WTC11 (cell line): Measurements from ENCODE around the gene IL2RA. TPM values are rescaled to one million over a fixed set of nuclear protein-coding genes. Genes with fewer than 3 reads are reported as not detected.

Experiments used
- ATAC-seq: fragments of 200-7000 bp; cut with Tn5 transposase; 2 replicates; pipeline ENCODE4 v1.10.0; 2021; ENCODE audit warnings: mild to moderate bottlenecking, moderate library complexity
- CTCF ChIA-PET: fragments of 300-600 bp; sonication (Branson Sonifier 250); formaldehyde crosslinking; loops from one replicate; lab custom pipeline; 2021; ENCODE audit warnings: antibody characterized with exemption; lab: Charles Lee
- POLR2A ChIA-PET: fragments of 350-600 bp; sonication (Branson Sonifier 250); formaldehyde crosslinking; loops from one replicate; lab custom pipeline; 2021; ENCODE audit warnings: antibody characterized with exemption; lab: Charles Lee
- DNase-seq: peaks from one replicate; pipeline ENCODE4 v3.0.0; 2021; ENCODE audit warnings: low spot score
- H3K27ac Mint-ChIP-seq: 2 replicates; pipeline ENCODE4 v1.8.0; 2021; ENCODE audit warnings: mixed read lengths
- H3K27me3 Mint-ChIP-seq: 2 replicates; pipeline ENCODE4 v1.8.0; 2021; ENCODE audit warnings: low read depth, mild to moderate bottlenecking, moderate library complexity, mixed read lengths
- H3K36me3 Mint-ChIP-seq: 2 replicates; pipeline ENCODE4 v1.8.0; 2021; ENCODE audit warnings: mixed read lengths
- H3K4me1 Mint-ChIP-seq: 2 replicates; pipeline ENCODE4 v1.8.0; 2022; ENCODE audit warnings: mixed read lengths
- H3K4me3 Mint-ChIP-seq: 2 replicates; pipeline ENCODE4 v1.8.0; 2021; ENCODE audit warnings: mild to moderate bottlenecking, moderate library complexity, mixed read lengths
- H3K9me3 Mint-ChIP-seq: 2 replicates; pipeline ENCODE4 v1.8.0; 2021; ENCODE audit warnings: mixed read lengths
- AFF4 ChIP-seq: sonication (generic); formaldehyde crosslinking; IDR thresholded peaks from 2 replicates; pipeline ENCODE4 v1.8.1; 2023; ENCODE audit warnings: mild to moderate bottlenecking, missing genetic modification reagents, borderline replicate concordance
- ESRRA ChIP-seq: sonication (generic); formaldehyde crosslinking; IDR thresholded peaks from 2 replicates; pipeline ENCODE4 v1.8.1; 2022; ENCODE audit warnings: mild to moderate bottlenecking, missing genetic modification reagents, borderline replicate concordance
- ETV6 ChIP-seq: sonication (generic); formaldehyde crosslinking; IDR thresholded peaks from 2 replicates; pipeline ENCODE4 v1.8.1; 2022; ENCODE audit warnings: mild to moderate bottlenecking, missing genetic modification reagents
- FOXP1 ChIP-seq: sonication (generic); formaldehyde crosslinking; IDR thresholded peaks from 2 replicates; pipeline ENCODE4 v1.8.0; 2022; ENCODE audit warnings: missing genetic modification reagents, mild to moderate bottlenecking, moderate library complexity, borderline replicate concordance
- MXD4 ChIP-seq: fragments of 250-450 bp; sonication (Bioruptor Pico); IDR thresholded peaks from 2 replicates; pipeline ENCODE4 v1.8.0; 2021; ENCODE audit warnings: mild to moderate bottlenecking, moderate library complexity, borderline replicate concordance
- PRRX2 ChIP-seq: fragments of 250-450 bp; sonication (Bioruptor Pico); IDR thresholded peaks from 2 replicates; pipeline ENCODE4 v1.8.0; 2021; ENCODE audit warnings: mild to moderate bottlenecking
- SOX15 ChIP-seq: fragments of 250-450 bp; sonication (Bioruptor Pico); IDR thresholded peaks from 2 replicates; pipeline ENCODE4 v1.9.0; 2021; ENCODE audit warnings: mild to moderate bottlenecking
- STAT6 ChIP-seq: sonication (generic); formaldehyde crosslinking; conservative IDR thresholded peaks from 2 replicates; pipeline ENCODE4 v1.8.1; 2023; ENCODE audit warnings: mild to moderate bottlenecking, low read depth, missing genetic modification reagents, moderate library complexity
- TEAD1 ChIP-seq: sonication (generic); formaldehyde crosslinking; IDR thresholded peaks from 2 replicates; pipeline ENCODE4 v1.8.0; 2022; ENCODE audit warnings: mild to moderate bottlenecking, missing genetic modification reagents
- TEAD4 ChIP-seq: sonication (generic); formaldehyde crosslinking; IDR thresholded peaks from 2 replicates; pipeline ENCODE4 v1.8.0; 2022; ENCODE audit warnings: mild to moderate bottlenecking, missing genetic modification reagents
- TP53 ChIP-seq: sonication (generic); formaldehyde crosslinking; IDR thresholded peaks from 2 replicates; pipeline ENCODE4 v1.8.1; 2023; ENCODE audit warnings: mild to moderate bottlenecking, missing genetic modification reagents
- ZNF219 ChIP-seq: sonication (generic); formaldehyde crosslinking; IDR thresholded peaks from 2 replicates; pipeline ENCODE4 v1.8.0; 2023; ENCODE audit warnings: missing genetic modification reagents, mild to moderate bottlenecking, borderline replicate concordance
- ZNF532 ChIP-seq: fragments of 250-450 bp; sonication (Bioruptor Pico); IDR thresholded peaks from 2 replicates; pipeline ENCODE4 v1.9.0; 2021; ENCODE audit warnings: mild to moderate bottlenecking, borderline replicate concordance
- total RNA-seq: library from RNA; stranded (reverse); gene quantifications from 3 replicates; pipeline ENCODE4 v1.2.3, GENCODE V29; 2021
- TF ChIP-seq, protein P1 (sequence below): sonication (generic); formaldehyde crosslinking; IDR thresholded peaks from 2 replicates; pipeline ENCODE4 v1.8.1; 2022; ENCODE audit warnings: low read depth, mild to moderate bottlenecking, moderate library complexity, missing genetic modification reagents, borderline replicate concordance
- TF ChIP-seq, protein P2 (sequence below): sonication (generic); formaldehyde crosslinking; IDR thresholded peaks from 2 replicates; pipeline ENCODE4 v1.8.0; 2022; ENCODE audit warnings: missing genetic modification reagents
- TF ChIP-seq, protein P3 (sequence below): fragments of 250-450 bp; sonication (Bioruptor Pico); conservative IDR thresholded peaks from 2 replicates; pipeline ENCODE4 v1.9.0; 2021; ENCODE audit warnings: mild to moderate bottlenecking

The IL2RA gene
- total RNA-seq, 1 experiment from 2014 or later: 0.31 TPM

DNA sequence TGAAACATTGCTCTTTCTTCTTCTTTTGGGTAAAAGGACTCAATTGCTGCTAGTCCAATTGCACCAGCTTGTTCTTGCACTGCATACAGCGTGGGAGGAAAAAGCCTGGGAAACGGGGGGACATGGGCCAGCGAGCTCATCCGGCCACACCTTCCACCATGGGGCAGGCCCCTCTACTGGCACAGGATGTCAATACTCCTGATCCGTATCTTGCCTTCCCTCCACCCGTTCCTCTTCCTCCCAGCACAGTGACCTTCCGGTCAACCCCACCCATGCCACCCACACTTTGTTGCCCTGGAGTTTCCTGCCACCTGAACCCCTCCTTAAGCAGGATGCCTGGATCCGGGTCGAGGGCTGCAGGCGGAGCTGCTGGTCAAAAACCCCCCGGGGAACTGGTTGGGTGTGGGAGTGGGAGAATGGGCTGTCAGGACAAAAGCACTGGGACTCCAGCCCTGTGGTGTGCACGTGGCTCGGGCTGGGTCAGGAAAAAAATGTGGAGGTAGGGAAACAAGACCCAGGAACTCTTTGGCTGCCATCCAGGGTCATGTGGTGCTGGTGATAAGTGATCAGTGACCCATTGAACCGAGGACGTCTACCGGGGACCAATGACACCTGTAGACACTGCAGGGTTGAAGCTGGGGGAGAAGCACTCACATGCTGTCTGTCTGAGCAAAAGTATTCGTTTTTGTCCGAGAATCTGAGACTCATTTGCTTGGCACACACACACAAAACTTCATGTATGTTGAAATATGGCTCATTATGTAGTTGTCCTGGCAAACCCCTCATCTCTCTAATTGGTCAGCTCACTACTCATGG lies 8.1 kb downstream of the IL2RA start (continued):
- no peak for TF ChIP-seq ZNF532 (CRISPR knock-in tag)
- TF ChIP-seq SOX15 (CRISPR knock-in tag): no peak
- TF ChIP-seq, protein P1, sequence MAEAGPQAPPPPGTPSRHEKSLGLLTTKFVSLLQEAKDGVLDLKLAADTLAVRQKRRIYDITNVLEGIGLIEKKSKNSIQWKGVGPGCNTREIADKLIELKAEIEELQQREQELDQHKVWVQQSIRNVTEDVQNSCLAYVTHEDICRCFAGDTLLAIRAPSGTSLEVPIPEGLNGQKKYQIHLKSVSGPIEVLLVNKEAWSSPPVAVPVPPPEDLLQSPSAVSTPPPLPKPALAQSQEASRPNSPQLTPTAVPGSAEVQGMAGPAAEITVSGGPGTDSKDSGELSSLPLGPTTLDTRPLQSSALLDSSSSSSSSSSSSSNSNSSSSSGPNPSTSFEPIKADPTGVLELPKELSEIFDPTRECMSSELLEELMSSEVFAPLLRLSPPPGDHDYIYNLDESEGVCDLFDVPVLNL (CRISPR knock-in tag): no peak

DNA sequence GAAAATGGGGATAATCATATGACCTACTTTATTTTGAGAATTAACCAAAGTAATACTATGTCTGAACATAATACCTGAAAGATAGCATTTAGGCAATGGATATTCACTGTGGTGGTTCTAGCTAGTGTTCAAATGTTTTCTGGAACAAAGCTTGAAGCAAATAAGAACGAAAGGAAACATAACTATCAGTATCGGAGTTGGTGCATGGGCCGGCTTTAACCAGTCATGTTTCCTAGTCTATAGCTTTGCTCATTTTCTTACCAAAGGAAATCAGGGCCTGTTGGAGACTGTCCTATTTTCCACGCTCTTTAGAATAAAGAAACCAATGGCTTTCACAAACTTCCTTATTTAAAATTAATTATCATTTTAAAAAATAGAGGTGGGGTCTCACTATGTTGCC lies 8.9 kb downstream of the IL2RA start:
- DNase-seq: no peak
- Mint-ChIP-seq H3K4me1 (peaks cover 12% of the 10 kb centered on the region), H3K36me3 (no peaks in the 10 kb centered on the region), H3K27ac (no peak overlapping the region), H3K9me3 (no peaks in the 10 kb centered on the region), H3K27me3 (no peaks in the 10 kb centered on the region), H3K4me3 (no peak overlapping the region)
- TF ChIP-seq ETV6 (no peak), ESRRA (CRISPR knock-in tag) (no peak), MXD4 (CRISPR knock-in tag) (no peak), AFF4 (no peak), SOX15 (CRISPR knock-in tag) (no peak), FOXP1 (no peak), ZNF219 (no peak), STAT6 (CRISPR knock-in tag) (no peak), TEAD4 (no peak), TP53 (CRISPR knock-in tag) (no peak), TEAD1 (CRISPR knock-in tag) (no peak), PRRX2 (no peak)
- TF ChIP-seq, protein P2, sequence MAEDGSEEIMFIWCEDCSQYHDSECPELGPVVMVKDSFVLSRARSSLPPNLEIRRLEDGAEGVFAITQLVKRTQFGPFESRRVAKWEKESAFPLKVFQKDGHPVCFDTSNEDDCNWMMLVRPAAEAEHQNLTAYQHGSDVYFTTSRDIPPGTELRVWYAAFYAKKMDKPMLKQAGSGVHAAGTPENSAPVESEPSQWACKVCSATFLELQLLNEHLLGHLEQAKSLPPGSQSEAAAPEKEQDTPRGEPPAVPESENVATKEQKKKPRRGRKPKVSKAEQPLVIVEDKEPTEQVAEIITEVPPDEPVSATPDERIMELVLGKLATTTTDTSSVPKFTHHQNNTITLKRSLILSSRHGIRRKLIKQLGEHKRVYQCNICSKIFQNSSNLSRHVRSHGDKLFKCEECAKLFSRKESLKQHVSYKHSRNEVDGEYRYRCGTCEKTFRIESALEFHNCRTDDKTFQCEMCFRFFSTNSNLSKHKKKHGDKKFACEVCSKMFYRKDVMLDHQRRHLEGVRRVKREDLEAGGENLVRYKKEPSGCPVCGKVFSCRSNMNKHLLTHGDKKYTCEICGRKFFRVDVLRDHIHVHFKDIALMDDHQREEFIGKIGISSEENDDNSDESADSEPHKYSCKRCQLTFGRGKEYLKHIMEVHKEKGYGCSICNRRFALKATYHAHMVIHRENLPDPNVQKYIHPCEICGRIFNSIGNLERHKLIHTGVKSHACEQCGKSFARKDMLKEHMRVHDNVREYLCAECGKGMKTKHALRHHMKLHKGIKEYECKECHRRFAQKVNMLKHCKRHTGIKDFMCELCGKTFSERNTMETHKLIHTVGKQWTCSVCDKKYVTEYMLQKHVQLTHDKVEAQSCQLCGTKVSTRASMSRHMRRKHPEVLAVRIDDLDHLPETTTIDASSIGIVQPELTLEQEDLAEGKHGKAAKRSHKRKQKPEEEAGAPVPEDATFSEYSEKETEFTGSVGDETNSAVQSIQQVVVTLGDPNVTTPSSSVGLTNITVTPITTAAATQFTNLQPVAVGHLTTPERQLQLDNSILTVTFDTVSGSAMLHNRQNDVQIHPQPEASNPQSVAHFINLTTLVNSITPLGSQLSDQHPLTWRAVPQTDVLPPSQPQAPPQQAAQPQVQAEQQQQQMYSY (CRISPR knock-in tag): no peak
- TF ChIP-seq, protein P3, sequence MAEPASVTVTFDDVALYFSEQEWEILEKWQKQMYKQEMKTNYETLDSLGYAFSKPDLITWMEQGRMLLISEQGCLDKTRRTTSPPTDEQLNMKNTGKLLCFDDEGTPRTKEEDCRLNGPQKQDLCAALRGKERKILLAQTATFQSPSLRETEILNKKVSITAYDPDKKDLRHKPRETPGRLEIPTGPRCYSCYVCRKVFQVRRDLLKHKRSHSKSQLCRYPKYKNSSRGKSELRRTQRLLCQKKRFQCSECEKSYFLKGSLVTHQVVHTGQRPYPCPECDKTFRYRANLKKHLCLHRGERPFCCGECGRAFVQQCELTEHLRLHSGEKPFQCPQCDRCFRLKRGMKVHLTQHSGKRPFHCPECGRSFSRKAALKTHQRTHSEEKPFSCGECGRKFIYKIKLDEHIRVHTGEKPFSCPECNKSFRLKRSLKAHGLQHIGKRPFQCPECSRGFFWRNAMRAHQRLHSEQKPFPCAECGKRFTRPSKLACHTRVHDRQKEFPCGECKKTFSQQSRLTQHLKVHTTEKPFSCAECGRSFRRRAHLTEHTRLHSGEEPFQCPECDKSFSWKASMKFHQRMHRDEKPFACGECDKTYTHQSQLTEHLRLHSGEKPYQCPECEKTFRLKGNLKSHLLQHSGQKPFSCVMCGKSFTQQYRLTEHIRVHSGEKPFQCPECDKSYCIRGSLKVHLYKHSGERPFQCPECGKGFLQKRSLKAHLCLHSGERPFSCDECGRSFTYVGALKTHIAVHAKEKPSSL (CRISPR knock-in tag): no peak
- ATAC-seq: no peak
- POLR2A ChIA-PET: no interaction called here
- CTCF ChIA-PET: no interaction called here
